Fibroblast of skin of right quadriceps (primary cell): ENCODE data around the gene CHRM1.

Experiments used
- DNase-seq: peaks from one replicate; pipeline ENCODE4 v3.0.0-alpha.2; 2013

Gene CHRM1

DNA sequence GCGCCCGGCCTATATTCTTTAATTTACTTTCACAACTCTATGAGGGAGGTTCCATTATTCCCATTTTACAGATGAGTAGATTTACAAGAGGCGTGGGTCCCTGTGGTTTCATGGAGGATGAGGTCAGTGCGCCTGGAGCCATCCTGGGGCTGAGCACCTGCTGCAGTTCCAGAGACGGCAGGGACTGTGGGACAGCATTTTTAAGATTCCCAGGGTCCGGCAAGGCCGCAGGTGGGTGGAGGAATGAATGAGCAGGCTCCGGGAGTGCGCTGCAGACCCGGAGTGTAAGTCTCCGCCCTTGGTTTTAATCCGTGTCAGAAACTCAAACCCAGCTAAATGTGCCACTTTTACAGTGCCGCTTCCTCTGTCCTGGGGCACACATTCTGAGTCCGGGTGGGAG lies 4.1 kb upstream of the CHRM1 start:
- no peak for DNase-seq

DNA sequence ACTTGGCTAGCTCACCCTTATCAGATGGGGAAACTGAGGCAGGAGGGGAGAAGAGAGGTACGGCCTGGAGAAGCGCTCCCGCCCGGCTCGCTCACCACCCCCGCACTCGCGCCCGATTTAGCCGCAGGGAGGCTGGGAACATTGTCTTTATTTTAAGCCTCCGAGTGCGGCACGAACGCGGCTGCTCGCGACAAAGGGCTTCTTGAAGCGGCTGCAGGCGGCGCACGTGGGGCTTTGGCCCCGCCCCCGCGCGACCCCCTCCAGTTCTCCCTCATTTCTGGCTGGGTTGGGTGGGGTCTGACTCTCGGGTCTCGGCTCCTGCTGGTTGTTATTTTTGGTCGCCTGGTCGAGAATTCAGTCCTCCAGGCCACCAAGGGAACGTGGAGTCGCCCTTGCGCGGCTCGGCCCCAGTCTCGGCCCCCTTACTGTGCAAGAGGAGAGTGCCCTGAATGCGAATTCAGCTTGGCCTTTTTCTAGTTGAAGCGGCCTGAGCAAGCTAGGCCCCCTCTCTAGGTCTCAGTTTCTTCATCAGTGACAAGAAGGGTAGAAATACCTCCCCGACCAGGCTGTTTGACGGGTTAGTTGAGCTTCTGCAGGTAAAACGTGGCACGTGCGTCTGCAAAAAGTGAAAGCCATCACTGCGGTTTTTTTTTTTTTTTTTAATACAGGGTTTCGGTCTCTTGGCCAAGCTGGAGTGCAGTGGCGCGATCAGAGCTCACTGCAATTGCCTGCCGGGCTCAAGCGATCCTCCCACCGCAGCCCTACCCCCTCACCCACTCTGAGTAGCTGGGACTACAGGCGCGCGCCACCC lies 2.6 kb upstream of the CHRM1 start:
- DNase-seq: no peak

DNA sequence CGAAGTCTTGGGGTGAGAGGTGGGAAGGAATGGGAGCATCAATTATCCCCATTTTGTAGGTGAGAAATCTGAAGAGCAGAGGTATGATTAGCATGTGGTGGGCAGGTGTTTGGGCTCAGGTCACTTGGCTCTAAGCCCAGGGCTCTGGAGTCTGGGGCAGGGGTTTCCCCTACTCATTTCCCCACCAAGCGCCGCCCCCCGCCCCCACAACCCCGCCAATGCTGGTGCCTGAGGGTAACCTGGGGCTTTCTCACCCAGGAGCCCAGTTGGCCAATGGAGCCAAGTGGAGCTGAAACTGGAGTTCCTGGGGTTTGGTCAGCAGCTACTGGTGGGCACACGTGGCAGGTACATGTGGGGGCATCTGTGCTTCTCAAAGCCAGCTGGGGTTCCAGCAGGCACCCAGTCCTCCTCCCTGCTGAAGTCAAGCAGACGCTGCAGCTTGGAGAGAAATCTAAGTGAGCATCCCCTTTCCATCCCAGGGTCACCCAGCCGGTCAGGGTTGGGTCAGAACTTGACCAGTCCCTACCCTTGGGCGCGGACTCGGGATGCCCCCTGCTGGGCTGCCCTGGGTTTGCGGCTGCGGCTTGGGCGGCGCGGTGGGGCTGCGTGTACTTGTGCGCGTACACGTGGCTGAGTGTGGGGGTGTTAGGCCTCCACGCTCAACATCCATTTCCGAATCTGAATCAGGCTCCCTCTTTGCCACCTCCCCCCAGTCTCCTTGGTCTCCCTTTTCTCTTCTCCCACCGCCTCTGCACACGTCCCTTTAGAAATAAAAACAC lies 1.7 kb upstream of the CHRM1 start:
- DNase-seq: no peak

DNA sequence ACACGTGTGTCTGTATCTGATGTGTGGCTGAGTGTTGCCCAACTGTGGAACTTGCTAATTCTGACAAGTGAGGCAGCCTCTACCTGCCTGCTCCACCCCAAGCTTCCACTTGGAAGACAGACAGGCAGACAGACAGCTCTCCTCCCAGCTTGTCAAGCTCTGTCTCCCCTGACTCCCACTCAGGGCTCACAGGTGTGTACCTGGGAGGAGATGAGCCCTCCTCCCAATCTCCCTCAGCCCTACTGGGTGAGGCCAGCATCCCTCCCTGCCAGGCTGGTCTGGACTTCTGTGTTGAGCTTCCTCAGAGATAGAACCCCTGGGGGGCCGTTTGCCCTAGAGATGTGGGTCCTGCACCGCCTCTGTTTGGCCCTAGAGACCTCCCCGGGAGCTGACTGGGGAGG lies 1.0 kb upstream of the CHRM1 start:
- no peak for DNase-seq

DNA sequence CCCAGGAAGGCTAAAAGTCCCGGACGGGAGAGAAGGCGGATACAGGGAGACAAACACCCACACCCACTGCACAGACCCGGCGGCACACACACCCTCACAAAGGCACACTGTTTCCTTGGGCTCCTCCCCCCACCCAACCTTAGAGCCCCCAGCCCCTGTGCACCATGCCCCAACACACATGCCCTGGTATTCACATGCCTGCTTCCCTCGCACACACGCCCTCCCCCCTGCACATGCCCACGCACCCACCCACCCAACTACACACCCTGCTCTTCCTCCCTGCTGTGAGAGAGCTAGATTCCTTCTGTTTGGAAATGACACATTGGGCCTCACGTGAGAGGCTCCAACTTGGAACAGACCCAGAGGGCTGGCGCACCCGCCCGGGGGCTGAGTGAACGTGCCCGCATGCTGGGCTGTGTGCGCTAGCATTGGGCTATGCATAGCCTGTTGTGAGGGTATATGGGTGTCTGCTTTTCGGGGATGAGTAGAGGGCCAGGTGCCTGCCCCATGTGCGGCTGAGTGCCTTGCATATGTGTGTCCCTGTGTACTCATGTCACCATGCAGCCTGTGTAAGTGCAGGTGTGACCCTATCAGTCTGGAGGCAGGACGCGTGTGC lies 518 bp upstream of the CHRM1 start:
- peak; percentile 18 for DNase-seq

DNA sequence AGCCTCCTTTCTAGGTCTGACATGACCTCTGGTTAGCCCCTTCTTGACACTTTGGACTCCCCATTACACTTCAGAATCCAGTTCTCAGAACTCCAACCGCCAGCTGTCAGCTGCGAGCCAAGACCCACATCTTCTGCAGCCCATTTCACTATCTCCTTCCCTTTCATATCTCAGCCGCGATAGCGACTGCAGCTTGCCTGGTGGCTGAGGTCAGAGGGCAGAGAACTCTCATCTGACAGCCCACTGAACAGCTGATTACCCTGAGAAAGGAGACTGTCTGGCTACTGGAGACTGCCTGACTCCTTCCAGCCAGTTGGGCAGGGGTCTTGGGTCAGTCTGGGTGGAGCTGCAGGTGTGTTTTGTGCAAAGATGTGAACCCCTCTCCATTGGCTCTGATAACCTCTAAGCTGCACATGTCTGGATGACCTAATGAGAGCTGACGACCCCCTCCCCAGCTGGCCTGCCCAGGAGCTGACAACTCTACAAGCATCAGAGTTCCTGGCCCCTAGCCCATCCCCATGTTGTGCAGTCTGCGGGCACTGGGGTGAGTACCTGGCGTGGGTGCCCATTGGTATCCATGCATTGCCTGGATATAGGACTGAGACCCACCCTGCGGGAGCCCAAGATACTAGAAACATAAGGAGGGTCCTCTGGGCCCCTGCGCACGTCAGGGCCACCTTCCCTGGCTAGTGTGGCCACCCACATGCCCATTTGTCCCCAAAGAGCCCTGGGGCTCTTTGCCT lies 1.1 kb downstream of the CHRM1 start:
- no peak for DNase-seq

DNA sequence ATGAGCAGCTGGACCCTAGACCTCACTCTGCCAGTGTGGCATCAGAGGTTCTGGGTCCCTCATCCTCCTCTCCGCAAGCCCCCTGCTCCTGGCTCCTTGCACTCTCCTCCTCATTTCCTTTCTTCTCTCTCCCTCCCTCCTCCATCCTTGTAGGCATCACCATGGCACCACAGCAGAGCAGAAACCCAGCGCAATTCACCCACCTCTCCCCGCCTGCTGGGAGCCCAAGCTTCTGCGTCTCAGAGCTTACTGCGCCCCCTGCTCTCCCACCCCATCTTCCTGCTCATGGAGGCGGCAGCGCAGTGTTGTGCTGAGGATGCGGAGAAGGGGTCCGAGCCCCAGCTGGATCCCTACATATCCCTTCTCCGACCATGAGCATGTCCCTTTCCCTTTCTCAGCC lies 1.7 kb downstream of the CHRM1 start:
- no peak for DNase-seq

DNA sequence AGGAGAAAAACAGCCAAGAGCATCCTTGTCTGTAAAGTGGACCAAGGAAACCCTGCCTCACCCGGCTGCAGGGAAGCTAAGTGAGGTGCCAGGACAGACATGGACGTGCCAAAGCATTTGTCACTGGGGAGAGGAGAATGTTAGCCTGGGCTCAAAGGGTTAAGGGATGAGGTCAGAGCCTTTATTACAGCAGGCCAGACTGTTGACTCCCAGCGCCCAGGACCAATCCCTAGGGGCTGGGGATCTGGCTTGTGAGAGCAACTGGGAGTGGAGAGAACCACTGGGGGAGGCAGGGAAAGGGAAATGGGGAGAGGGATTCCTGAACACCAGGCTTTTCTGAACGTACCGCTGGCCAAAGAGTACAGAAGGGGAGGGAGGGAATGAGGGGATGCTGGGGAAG lies 2.6 kb downstream of the CHRM1 start:
- DNase-seq: no peak

DNA sequence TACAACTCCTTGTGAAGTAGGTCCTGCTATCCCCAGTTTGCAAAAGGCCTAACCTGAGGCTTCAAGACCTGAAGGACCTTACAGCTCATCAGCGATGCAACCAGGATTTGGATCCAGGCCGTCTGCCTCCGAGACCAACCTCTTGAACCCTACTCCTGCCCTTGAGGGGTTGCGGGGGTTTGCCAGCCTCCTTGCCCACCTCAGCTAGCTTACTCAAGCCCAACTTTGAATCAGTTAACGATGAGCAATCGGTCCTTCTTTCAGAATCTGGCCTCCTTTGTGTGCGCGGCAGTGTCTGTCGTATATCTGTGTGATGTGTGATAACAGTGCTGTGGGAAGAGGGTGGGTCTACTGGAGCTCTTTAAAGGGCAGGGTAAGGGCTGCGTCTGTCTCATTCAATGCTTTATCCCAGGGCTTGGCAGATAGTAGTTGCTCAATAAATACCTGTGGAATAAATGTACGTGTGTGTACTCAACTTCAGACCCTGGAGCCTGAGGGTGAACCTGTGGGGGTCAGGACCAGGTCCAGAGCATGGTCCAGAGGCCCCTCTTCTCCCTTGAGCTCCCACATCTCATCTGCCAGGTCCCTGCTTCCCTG lies 3.2 kb downstream of the CHRM1 start:
- no peak for DNase-seq

DNA sequence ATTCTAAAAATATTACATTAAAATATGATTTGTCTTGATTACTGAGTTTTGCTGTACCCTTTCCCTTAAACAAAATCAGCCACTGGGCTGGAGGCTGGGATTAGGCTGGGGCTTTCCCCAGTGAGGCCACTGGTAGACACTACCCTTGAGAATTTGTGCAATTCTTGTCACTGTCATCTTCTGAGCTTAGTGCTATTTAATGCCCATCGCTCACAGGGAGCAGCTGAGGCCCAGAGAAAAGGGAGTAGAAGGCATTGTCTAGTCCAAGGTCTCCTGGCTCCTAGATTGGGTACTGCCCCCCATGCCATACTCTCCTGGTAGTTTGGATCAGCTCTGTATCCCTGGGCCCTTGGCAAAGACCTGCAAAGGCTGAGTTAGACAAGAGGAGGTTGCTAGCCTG lies 6.7 kb downstream of the CHRM1 start:
- DNase-seq: no peak

DNA sequence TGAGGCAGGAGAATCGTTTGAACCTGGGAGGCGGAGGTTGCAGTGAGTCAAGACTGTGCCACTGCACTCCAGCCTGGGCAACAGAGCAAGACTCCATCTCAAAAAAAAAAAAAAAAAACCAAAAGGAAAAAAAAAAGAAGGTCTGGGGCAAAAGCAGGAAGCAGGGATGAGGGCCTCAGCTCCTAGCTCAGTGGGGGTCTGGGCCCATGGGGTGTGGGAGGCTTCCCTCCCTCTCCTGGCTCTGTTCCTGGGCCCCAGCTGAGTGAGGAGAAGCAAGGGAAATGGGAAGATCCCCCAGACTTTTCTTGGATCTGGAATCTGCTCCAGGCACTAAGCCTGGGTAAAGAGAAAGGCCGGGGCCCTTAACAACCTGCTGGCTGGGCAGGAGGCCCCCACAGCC lies 8.9 kb downstream of the CHRM1 start:
- DNase-seq: no peak

DNA sequence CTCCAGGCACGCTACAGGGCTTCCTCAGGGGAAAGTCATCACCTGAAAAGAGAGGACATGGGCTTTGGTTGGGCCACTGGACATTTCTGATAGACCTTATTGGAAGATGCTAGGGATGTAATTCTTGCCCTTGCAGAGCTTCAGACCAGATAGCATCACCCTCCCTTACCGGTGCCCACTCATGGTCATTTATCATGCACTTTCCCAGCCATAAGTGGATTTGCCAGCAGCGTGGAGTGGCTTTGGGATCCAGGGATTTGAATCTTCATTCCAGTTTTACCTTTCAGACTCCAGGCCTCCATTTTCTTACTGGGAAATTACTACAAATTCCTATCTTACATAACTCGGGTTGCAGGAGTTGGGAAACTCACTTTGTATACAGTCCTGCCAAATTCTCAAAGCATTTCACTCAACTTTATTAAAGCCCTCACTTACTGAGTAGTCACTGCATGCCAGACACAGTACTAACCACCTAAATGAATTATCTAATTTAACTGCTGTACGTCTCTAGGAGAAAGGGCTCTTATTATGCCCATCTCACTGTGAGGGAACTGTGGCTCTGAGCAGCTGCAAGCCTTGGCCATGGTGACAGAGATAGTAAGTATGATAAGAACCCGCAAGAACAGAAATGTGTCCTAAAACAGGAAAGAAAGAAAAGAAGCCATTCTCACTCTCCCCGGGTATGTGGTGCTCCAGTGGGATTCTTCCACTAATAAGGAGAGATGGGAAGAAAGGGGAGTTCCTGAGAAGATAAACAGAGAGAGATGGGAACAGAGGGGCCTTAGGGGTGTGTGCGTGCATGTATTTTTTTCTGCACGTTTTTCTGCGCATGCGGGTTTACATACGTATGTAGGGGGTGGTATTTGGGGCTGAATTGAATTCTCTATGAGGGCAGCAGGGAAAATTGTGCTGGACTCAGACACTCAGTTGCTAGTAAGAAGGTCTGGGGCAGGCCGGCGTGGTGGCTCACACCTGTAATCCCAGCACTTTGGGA lies 9.7 kb downstream of the CHRM1 start:
- DNase-seq: no peak

DNA sequence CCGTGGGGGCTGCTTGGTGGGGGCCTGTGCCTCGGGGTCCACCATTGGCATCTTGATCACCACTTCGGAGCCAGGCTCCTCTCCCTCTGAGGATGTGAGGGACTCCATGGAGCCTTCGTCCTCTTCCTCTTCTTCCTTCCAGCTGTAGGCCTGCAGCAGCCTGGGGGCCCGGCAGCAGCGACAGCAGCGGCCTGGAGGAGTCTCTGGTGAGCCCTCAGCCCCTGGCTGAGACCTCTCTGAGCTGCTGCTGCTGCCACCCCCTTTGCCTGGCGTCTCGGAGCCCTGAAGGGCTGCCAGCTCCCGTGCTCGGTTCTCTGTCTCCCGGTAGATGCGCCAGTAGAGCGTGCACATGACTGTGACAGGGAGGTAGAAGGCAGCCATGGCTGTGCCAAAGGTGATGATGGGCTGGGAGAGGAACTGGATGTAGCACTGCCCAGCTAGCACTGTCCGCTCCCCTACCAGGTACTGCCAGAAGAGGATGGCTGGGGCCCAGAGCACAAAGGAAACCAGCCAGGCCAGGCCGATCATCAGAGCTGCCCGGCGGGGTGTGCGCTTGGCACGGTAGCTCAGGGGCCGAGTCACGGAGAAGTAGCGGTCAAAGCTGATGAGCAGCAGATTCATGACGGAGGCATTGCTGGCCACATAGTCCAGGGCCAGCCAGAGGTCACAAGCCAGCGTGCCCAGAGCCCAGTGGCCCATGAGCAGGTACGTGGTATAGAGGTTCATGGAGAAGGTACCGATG lies 10.9 kb downstream of the CHRM1 start:
- no peak for DNase-seq

DNA sequence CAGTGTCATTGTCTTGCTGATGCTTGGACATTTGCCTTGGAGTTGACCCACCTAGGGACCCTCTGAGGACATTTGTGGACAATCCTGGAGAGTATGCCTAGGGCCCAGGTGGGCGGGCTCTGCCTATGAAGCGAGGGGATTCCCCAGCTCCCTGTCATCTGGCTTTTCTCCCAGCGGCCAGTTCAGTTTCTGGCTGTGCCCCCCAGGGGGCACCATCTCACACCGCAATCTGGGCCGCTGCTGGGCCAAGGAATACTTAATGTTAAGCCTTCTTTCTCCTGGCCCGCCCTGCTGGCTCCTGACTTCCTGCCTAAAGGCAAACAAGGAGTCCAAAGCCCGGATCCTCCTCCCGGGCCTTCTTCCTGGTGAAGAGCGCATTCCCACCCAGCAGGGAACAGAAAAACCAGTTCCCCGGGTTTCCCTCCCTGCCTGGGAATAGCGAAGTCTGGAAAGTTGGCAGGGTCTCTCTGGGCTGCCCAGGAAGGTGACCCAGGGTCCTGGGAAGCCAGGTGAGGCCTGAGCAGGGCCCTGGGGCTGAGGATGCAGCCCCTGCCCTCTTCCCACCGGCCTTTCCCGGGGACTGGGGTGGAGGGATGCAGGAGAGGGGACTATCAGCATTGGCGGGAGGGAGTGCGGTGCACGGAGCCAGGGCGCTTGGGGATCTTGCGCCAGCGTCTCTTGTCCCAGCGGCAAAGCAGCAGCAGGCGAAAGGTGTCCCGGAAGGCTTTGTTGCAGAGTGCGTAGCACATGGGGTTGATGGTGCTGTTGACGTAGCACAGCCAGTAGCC lies 11.9 kb downstream of the CHRM1 start:
- DNase-seq: peak; percentile 67

DNA sequence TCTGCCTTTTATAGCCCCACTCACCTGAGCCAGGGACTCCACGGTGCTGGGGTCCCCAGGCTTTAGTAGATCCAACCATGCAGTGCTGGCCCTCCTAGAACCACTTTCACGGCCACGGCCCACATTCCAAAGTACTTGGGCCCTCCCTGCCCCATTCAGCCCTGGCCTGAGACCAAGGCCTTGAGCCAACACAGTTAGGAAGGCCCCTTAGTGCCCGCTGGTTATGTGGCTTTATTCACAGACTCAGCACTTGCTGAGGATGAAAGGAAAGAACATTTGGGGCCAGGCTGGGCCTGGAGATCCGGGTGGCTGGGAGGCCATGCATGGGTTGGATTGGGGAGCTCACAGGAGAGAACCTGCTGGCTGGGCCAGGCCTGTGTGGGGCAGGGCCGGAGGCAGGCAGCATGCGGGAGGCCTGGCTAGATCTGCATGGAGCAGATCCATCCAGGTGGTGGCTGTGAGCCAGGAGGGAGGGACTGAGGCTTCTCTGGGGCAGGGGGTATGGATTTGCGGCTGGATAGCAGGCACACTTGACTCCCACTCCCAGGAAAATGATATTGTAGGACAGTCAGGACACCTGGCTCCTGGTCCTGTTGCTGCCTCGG lies 12.6 kb downstream of the CHRM1 start:
- no peak for DNase-seq

DNA sequence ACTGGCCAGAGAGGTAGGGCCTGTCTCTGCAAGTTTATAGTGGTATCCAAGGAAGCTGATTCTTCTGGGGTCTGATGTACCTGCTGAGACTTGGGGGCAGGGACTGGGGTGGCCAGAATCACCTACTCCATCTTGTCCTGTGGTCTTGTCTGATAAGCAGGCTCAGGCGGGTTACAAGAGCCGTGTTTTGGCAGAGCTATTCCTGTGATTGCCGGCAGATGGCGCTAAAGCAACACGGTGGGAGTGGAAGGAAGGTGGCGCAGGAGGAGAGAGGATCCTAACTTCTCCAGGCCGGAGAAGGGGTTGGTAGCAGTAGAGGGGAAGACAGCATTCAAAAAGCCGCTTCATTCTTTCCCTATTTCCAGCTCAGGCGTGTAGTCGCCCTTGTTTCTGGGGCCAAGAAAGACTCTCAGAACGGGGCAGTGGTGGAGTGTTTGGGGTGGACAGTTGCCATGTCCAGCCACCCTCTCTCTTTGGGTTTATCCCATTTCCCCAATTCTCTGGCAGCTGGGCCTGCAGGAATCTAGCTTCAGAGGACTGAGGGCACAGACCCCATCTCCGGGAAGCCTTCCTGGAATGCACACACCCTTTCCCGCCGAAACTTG lies 15.1 kb downstream of the CHRM1 start:
- peak; percentile 74 for DNase-seq

DNA sequence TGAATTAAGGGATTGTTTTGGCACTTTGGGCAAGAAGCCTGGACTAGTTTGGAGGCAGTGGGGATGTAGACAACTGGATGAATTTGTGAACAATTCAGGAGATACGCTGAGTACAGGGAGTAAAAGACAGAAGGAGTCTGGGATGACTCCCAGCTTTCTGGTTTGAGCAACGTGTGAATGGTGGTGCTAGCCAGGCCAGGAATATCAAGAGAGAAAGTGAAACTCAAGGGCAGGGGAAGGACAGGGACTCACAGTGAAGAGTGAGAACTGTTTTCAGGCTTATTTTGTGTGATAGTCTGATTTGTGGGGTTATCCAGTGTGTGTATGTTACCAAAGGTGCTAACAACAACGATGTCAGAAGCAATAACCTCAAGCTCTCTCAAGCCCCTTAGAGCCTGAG lies 15.9 kb downstream of the CHRM1 start:
- DNase-seq: no peak

DNA sequence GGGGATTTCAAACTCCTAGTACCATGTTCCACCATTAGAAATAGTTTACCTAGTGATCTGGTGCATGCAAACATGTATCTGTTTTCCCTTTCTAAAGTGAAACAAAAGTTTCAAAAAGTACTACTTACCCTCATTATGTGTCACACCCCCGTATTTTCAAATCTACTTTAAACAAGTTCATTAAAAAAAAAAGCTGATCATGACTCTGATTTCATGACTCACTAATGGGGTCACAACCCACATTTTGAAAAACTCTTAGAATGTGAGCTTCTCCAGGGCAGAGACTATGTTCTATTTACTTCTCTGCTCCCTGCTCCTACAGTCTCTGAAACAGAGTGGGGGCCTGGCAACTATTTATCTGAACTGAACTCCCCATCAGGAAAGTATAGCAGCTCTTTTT lies 18.2 kb downstream of the CHRM1 start:
- DNase-seq: no peak

DNA sequence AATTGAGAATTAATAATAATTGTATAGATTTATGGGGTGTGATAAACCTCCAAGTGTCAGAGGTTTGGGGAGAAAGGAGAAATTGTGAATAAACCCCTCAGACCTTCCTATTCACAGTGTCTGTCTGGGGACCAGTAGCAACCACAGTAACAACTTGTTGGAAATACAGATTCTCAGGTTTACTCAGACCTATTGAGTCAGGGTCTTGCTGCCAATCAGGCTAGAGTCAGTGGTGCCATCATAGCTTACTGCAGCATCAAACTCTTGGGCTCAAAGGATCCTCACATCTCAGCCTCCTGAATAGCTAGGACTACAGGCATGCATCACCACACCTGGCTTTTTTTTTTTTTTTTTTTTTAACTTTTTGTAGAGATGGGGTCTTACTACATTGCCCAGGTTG lies 23.1 kb downstream of the CHRM1 start:
- no peak for DNase-seq
